Esophagus squamous epithelium (tissue), 4 donors: Measurements from ENCODE around the gene EPHA4.

Experiments
- CTCF ChIP-seq, 6 experiments: fragments of 450-650 bp in 4 of 6; fragments of 200-600 bp in 2 of 6; sonication (generic) in 2 of 6; IDR thresholded peaks; one replicate each; pipeline ENCODE4 v1.5.1; 2016 to 2019; ENCODE audit warnings: antibody characterized with exemption in 6 of 6, mild to moderate bottlenecking in 4 of 6, moderate library complexity in 4 of 6
- POLR2A ChIP-seq, 4 donors: fragments of 450-650 bp; IDR thresholded peaks; one replicate each; pipeline ENCODE4 v1.6.1; 2017; ENCODE audit warnings: antibody characterized with exemption in 4 of 4, mild to moderate bottlenecking in 4 of 4, moderate library complexity in 3 of 4

GRCh38 chr2:221381928-221382488, 190.1 kb downstream of the EPHA4 start:
- TF ChIP-seq CTCF (IDR thresholded peaks at IDR 0.05) (no peak), POLR2A (IDR thresholded peaks at IDR 0.05) (no peak)
